Subcutaneous abdominal adipose tissue (tissue), 5 donors: ENCODE data around the gene SLC18A3.

Experiments used
- H3K27ac ChIP-seq: one replicate; pipeline ENCODE4 v1.7.0; 2013; ENCODE audit warnings: low read depth, mild to moderate bottlenecking, inconsistent platforms, low read length, moderate library complexity
- H3K27me3 ChIP-seq, 5 donors: one replicate each; pipeline ENCODE4 v1.7.0; 2013; ENCODE audit warnings: low read length in 5 of 5, inconsistent platforms in 1 of 5; ENCODE audit not compliant: control insufficient read depth in 5 of 5, insufficient read depth in 4 of 5
- H3K36me3 ChIP-seq, 5 donors: one replicate each; pipeline ENCODE4 v1.7.0; 2013; ENCODE audit warnings: low read length in 5 of 5; ENCODE audit not compliant: control insufficient read depth in 5 of 5, insufficient read depth in 5 of 5
- H3K4me1 ChIP-seq, 5 donors: one replicate each; pipeline ENCODE4 v1.7.0; 2013; ENCODE audit warnings: low read length in 5 of 5, mild to moderate bottlenecking in 3 of 5, moderate library complexity in 1 of 5; ENCODE audit not compliant: control insufficient read depth in 5 of 5, insufficient read depth in 5 of 5
- H3K4me3 ChIP-seq, 5 donors: one replicate each; pipeline ENCODE4 v1.7.0; 2013; ENCODE audit warnings: low read length in 5 of 5, low read depth in 1 of 5
- H3K9ac ChIP-seq, 5 donors: one replicate each; pipeline ENCODE4 v1.7.0; 2013; ENCODE audit warnings: low read length in 5 of 5, mild to moderate bottlenecking in 4 of 5, moderate library complexity in 3 of 5
- H3K9me3 ChIP-seq, 5 donors: one replicate each; pipeline ENCODE4 v1.7.0; 2013; ENCODE audit warnings: low read length in 5 of 5; ENCODE audit not compliant: control insufficient read depth in 5 of 5
- donor health status: healthy.
- donor health status: healthy.
- donor health status: healthy.
- donor health status: healthy.
- donor health status: healthy.

SLC18A3 gene

GRCh38 chr10:49624629-49625028 is 14.5 kb downstream of the SLC18A3 start:
- H3K27ac ChIP-seq = no peak overlapping the region
- H3K9me3 ChIP-seq = no peaks in the 10 kb centered on the region
- H3K27me3 ChIP-seq = peaks cover 4 to 24% (median 12%) of the 10 kb centered on the region in 5 donors
- H3K4me1 ChIP-seq = no peaks in the 10 kb centered on the region
- H3K36me3 ChIP-seq = no peaks in the 10 kb centered on the region
- no peak overlapping the region for H3K4me3 ChIP-seq
- no peak overlapping the region for H3K9ac ChIP-seq

- H3K4me3 ChIP-seq = no peak overlapping the region
- H3K4me1 ChIP-seq = no peaks in the 10 kb centered on the region
- H3K9ac ChIP-seq = no peak overlapping the region
- peaks cover 0 to 16% (median 6%) of the 10 kb centered on the region in 5 donors for H3K27me3 ChIP-seq
- no peaks in the 10 kb centered on the region for H3K9me3 ChIP-seq
- no peaks in the 10 kb centered on the region for H3K36me3 ChIP-seq
- H3K27ac ChIP-seq = no peak overlapping the region
These were observed 15.3 kb downstream of the SLC18A3 start for GRCh38 chr10:49625411-49625810.

DNA sequence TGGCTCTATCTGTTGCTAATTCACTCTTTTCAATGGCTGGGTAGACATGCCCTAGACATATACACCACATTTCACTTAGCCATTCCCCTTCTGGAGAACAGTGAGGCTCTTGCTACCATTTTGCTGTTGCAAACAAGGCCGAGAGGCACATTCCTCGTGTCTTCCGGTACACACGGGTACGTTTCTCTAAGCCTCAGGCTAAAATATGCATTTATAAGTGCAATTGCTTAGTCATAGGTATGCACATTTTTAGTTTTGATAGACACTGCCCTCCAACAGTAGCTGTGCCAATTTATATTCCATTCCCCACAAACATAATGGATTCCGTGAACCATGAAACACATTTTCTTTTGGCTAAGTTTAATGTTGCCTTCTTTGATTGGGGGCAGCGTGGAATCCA is 16.9 kb downstream of the SLC18A3 start:
- Histone ChIP-seq H3K9me3 (no peaks in the 10 kb centered on the region), H3K27ac (no peak overlapping the region), H3K4me1 (no peaks in the 10 kb centered on the region), H3K27me3 (peaks cover 0 to 10% (median 6%) of the 10 kb centered on the region in 5 donors), H3K4me3 (no peak overlapping the region), H3K36me3 (no peaks in the 10 kb centered on the region), H3K9ac (no peak overlapping the region)

GRCh38 chr10:49627644-49628247 is 17.6 kb downstream of the SLC18A3 start:
- no peaks in the 10 kb centered on the region for H3K9me3 ChIP-seq
- H3K36me3 ChIP-seq = no peaks in the 10 kb centered on the region
- H3K4me3 ChIP-seq = no peak overlapping the region
- no peak overlapping the region for H3K9ac ChIP-seq
- H3K27me3 ChIP-seq = peaks cover 0 to 11% (median 6%) of the 10 kb centered on the region in 5 donors
- H3K4me1 ChIP-seq = no peaks in the 10 kb centered on the region
- H3K27ac ChIP-seq = no peak overlapping the region

- no peaks in the 10 kb centered on the region for H3K9me3 ChIP-seq
These were observed 18.5 kb downstream of the SLC18A3 start for GRCh38 chr10:49628599-49628998.

DNA sequence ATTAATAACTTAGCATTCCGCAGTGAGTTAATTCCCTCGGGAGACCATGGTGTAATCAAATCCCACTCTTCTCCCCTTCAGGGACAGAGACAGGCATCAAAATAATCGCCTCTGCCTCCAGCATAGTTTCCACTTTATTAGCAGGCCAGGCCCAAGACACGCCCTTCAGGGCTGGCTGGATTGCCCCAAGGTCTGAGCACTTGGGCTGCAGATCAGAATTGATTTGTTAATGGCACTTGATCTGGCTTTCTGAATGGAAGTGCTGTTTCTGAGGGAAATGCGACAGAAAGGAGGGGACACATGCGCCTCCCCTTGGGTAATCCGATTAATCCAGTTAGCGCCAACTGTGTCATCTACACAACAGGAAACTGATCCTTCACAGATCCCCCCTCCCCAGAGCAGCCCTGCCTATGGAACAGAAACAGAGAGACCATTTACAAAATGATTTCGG is 19.3 kb downstream of the SLC18A3 start:
- no peaks in the 10 kb centered on the region for H3K9me3 ChIP-seq
- peaks cover 0 to 14% (median 5%) of the 10 kb centered on the region in 5 donors for H3K27me3 ChIP-seq
- H3K27ac ChIP-seq = no peak overlapping the region
- H3K4me1 ChIP-seq = no peaks in the 10 kb centered on the region
- no peak overlapping the region for H3K9ac ChIP-seq
- H3K4me3 ChIP-seq = no peak overlapping the region
- no peaks in the 10 kb centered on the region for H3K36me3 ChIP-seq

More at GRCh38 chr10:49628599-49628998, 18.5 kb downstream of the SLC18A3 start:
- no peak overlapping the region for H3K27ac ChIP-seq
- no peaks in the 10 kb centered on the region for H3K36me3 ChIP-seq
- H3K4me1 ChIP-seq = no peaks in the 10 kb centered on the region
- H3K4me3 ChIP-seq = no peak overlapping the region
- H3K27me3 ChIP-seq = peaks cover 0 to 14% (median 6%) of the 10 kb centered on the region in 5 donors
- H3K9ac ChIP-seq = no peak overlapping the region

GRCh38 chr10:49631975-49632374 is 21.9 kb downstream of the SLC18A3 start:
- Histone ChIP-seq H3K9ac (no peak overlapping the region), H3K36me3 (no peaks in the 10 kb centered on the region), H3K27me3 (peaks cover 0 to 8% (median 0%) of the 10 kb centered on the region in 5 donors), H3K9me3 (no peaks in the 10 kb centered on the region), H3K27ac (no peak overlapping the region), H3K4me1 (no peaks in the 10 kb centered on the region), H3K4me3 (no peak overlapping the region)

GRCh38 chr10:49632406-49633317 is 22.6 kb downstream of the SLC18A3 start:
- H3K9me3 ChIP-seq = no peaks in the 10 kb centered on the region
- H3K9ac ChIP-seq = no peak overlapping the region
- no peaks in the 10 kb centered on the region for H3K36me3 ChIP-seq
- H3K4me3 ChIP-seq = no peak overlapping the region
- no peaks in the 10 kb centered on the region for H3K4me1 ChIP-seq
- peaks cover 0 to 8% (median 0%) of the 10 kb centered on the region in 5 donors for H3K27me3 ChIP-seq
- H3K27ac ChIP-seq = no peak overlapping the region

DNA sequence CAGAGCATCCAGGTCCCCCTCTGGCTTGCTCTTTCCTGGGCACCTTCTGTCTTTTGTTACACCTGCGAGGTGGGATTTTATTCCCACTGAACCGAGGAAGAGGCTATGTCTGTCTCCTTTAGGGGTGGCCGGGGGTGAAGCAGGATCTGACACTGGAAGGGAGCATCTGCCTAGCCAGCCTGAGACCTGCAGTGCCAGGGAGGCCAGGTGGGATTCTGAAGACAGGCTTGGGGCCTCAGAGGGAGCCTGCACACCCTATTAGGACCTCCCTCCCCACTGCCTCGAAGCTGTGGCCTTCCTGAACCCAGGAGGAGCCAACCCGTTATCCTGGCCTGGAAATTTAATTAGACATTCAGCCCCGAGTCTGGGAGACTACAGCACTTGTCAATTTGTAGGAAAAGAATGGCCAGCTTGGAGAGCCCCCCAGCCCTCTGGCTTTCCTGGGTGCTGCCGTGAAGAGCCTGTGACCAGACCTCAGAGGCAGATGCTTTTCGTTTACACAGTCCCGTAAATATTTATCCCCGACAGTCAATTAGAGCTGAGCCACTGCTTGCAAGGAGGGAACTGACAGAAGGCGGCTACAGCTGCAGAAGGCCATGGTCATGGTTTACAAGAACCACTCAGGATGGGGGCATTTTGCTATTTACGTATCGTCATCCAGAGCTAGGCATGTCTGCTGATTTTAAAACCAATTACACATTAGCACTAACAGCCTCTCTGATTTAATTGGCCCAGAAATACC is 23.4 kb downstream of the SLC18A3 start:
- Histone ChIP-seq H3K27me3 (peaks cover 0 to 8% (median 0%) of the 10 kb centered on the region in 5 donors), H3K4me3 (no peak overlapping the region), H3K9me3 (no peaks in the 10 kb centered on the region), H3K9ac (no peak overlapping the region), H3K4me1 (no peaks in the 10 kb centered on the region), H3K27ac (no peak overlapping the region), H3K36me3 (no peaks in the 10 kb centered on the region)
